ENCODE results near the gene TBL3.

TBL3 gene

GRCh38 chr16:1984347-1985225 is 12.7 kb downstream of the TBL3 start:
- DNase-seq, result no peak

GRCh38 chr16:1985466-1986150 is 13.8 kb downstream of the TBL3 start:
- no peak for DNase-seq

- DNase-seq, result no peak
These were observed 15.3 kb downstream of the TBL3 start for GRCh38 chr16:1987198-1987597.

- DNase-seq, result peak; percentile 6
These were observed 17.6 kb downstream of the TBL3 start, which contains the start of gene SYNGR3 for GRCh38 chr16:1989209-1990100. Gene SYNGR3, plus strand, starts transcription at chr16:1989970. Its CDS starts 133 bp downstream, at chr16:1990103.

- DNase-seq, result no peak
These were observed 18.2 kb downstream of the TBL3 start for GRCh38 chr16:1990101-1990350.

- DNase-seq, result peak; percentile 5
These were observed 18.7 kb downstream of the TBL3 start for GRCh38 chr16:1990351-1991134.

GRCh38 chr16:1991135-1991551 is 19.3 kb downstream of the TBL3 start:
- DNase-seq, result no peak

- no peak for DNase-seq
These were observed 19.7 kb downstream of the TBL3 start for GRCh38 chr16:1991588-1991947.

- no peak for DNase-seq
These were observed 20.3 kb downstream of the TBL3 start for GRCh38 chr16:1991948-1992703.

- no peak for DNase-seq
These were observed 21.0 kb downstream of the TBL3 start for GRCh38 chr16:1992704-1993317.

GRCh38 chr16:1993731-1994131 is 21.9 kb downstream of the TBL3 start:
- no peak for DNase-seq

GRCh38 chr16:1997494-1998359 is 25.9 kb downstream of the TBL3 start:
- DNase-seq, result no peak

GRCh38 chr16:1998360-1998835 is 26.5 kb downstream of the TBL3 start:
- no peak for DNase-seq

- no peak for DNase-seq
These were observed 27.3 kb downstream of the TBL3 start for GRCh38 chr16:1998852-1999801.

- DNase-seq, result no peak
These were observed 28.1 kb downstream of the TBL3 start for GRCh38 chr16:1999866-2000514.

GRCh38 chr16:2001035-2001434 is 29.2 kb downstream of the TBL3 start:
- no peak for DNase-seq

GRCh38 chr16:2001456-2002355 is 29.9 kb downstream of the TBL3 start:
- no peak for DNase-seq

All from NCI-H748 treated with DMSO at 0.1 percent for 48 hours (cell line).